DND-41 (cell line): ENCODE measurements around the gene MAD2L1.

Experiments used
- CTCF ChIP-seq: IDR thresholded peaks from 2 replicates; pipeline ENCODE4 v1.5.1; 2012; ENCODE audit warnings: borderline replicate concordance, low read length, moderate library complexity, mild to moderate bottlenecking; ENCODE audit not compliant: poor library complexity, severe bottlenecking; ENCODE audit errors: extremely low read depth
- EZH2 ChIP-seq: IDR thresholded peaks from 3 replicates; pipeline ENCODE4 v1.6.1; 2012; ENCODE audit warnings: borderline replicate concordance, low read depth, mild to moderate bottlenecking, moderate library complexity, low read length, inconsistent platforms; ENCODE audit not compliant: severe bottlenecking

- TF ChIP-seq CTCF: no peak
- TF ChIP-seq EZH2: no peak
Observed at GRCh38 chr4:120037411-120037810, 29.2 kb downstream of the MAD2L1 start.
